Measurements from ENCODE around the gene SPC24.
A peak's percentile ranks its signal among the peaks of the same experiment; 100 is the strongest.

GRCh38 chr19:11142528-11143171 lies 12.9 kb downstream of the SPC24 start:
- TF ChIP-seq MAZ (IDR thresholded peaks at IDR 0.05; ENCODE audit: borderline replicate concordance, low read depth, low read length) (peak; percentile 95), POLR2A (IDR thresholded peaks at IDR 0.05; ENCODE audit: low read depth, low read length) (no peak), CEBPB (IDR thresholded peaks at IDR 0.05; ENCODE audit: low read depth, low read length) (no peak), ELK1 (IDR thresholded peaks at IDR 0.05; ENCODE audit: borderline replicate concordance, low read depth, low read length) (no peak), MXI1 (IDR thresholded peaks at IDR 0.05; ENCODE audit: borderline replicate concordance, low read depth, low read length) (no peak), RAD21 (IDR thresholded peaks at IDR 0.05; ENCODE audit: low read length) (no peak), MAFK (IDR thresholded peaks at IDR 0.05; ENCODE audit: low read depth, low read length) (no peak)
- TF ChIP-seq, protein P1, sequence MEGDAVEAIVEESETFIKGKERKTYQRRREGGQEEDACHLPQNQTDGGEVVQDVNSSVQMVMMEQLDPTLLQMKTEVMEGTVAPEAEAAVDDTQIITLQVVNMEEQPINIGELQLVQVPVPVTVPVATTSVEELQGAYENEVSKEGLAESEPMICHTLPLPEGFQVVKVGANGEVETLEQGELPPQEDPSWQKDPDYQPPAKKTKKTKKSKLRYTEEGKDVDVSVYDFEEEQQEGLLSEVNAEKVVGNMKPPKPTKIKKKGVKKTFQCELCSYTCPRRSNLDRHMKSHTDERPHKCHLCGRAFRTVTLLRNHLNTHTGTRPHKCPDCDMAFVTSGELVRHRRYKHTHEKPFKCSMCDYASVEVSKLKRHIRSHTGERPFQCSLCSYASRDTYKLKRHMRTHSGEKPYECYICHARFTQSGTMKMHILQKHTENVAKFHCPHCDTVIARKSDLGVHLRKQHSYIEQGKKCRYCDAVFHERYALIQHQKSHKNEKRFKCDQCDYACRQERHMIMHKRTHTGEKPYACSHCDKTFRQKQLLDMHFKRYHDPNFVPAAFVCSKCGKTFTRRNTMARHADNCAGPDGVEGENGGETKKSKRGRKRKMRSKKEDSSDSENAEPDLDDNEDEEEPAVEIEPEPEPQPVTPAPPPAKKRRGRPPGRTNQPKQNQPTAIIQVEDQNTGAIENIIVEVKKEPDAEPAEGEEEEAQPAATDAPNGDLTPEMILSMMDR (conservative IDR thresholded peaks at IDR 0.05; ENCODE audit: low read depth, low read length): no peak
